ENCODE results near the gene ARHGAP23.

DNA sequence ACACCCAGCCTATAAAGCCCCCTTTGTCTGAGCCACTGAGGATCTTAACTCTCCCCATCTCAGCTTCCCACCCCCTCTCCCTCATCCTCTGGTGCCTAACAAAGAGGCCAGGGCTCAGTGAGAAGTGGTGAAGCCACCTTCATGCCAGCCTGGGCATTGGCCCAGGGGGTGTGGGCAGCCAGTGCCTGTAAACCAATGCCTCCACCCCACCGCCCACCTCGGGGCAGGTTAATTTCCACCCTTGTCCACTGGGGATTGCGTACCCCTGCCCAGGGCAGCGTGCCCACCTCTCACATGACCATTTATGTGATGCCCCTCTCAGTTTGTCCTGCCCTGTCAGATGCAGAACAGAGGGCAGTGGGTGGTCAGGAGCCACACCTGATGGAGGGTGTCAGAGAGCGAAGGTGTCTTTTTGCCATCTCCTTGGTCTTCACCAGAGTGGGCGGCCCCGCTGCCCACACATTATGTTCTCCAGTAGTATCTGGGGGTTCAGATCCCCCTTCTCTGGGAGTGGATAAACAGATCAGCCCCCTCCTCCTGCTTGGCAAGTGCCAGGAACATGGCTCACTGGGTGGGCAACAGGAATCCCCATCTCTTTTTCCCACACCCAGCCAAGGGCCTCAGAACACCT is 10.1 kb upstream of the ARHGAP23 start:
- TF ChIP-seq CEBPB (IDR thresholded peaks at IDR 0.05) = no peak
- TF ChIP-seq, protein P1, sequence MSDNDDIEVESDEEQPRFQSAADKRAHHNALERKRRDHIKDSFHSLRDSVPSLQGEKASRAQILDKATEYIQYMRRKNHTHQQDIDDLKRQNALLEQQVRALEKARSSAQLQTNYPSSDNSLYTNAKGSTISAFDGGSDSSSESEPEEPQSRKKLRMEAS (IDR thresholded peaks at IDR 0.05) = no peak
- TF ChIP-seq, protein P2, sequence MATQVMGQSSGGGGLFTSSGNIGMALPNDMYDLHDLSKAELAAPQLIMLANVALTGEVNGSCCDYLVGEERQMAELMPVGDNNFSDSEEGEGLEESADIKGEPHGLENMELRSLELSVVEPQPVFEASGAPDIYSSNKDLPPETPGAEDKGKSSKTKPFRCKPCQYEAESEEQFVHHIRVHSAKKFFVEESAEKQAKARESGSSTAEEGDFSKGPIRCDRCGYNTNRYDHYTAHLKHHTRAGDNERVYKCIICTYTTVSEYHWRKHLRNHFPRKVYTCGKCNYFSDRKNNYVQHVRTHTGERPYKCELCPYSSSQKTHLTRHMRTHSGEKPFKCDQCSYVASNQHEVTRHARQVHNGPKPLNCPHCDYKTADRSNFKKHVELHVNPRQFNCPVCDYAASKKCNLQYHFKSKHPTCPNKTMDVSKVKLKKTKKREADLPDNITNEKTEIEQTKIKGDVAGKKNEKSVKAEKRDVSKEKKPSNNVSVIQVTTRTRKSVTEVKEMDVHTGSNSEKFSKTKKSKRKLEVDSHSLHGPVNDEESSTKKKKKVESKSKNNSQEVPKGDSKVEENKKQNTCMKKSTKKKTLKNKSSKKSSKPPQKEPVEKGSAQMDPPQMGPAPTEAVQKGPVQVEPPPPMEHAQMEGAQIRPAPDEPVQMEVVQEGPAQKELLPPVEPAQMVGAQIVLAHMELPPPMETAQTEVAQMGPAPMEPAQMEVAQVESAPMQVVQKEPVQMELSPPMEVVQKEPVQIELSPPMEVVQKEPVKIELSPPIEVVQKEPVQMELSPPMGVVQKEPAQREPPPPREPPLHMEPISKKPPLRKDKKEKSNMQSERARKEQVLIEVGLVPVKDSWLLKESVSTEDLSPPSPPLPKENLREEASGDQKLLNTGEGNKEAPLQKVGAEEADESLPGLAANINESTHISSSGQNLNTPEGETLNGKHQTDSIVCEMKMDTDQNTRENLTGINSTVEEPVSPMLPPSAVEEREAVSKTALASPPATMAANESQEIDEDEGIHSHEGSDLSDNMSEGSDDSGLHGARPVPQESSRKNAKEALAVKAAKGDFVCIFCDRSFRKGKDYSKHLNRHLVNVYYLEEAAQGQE (IDR thresholded peaks at IDR 0.05; ENCODE audit: low read depth) = no peak
